HG03571 (cell line): ENCODE data around the gene CMYA5.
"Not testable (repeated sequence)": the region's sequence is repeated elsewhere in the genome, so short reads cannot be mapped to it uniquely, and the experiment has no call there.

Source experiments
- ATAC-seq: cut with Tn5 transposase; IDR thresholded peaks from one replicate; pipeline ENCODE4 v1.9.1; 2021; ENCODE audit not compliant: unreplicated experiment

CMYA5 gene

GRCh38 chr5:79746642-79747569 lies 57.3 kb downstream of the CMYA5 start:
- no peak for ATAC-seq

- no peak for ATAC-seq
These were observed 61.2 kb downstream of the CMYA5 start for GRCh38 chr5:79750611-79751510.

- no peak for ATAC-seq
These were observed 63.5 kb downstream of the CMYA5 start for GRCh38 chr5:79753092-79753491.

- no peak for ATAC-seq
These were observed 64.4 kb downstream of the CMYA5 start for GRCh38 chr5:79753877-79754645.

- ATAC-seq: no peak
These were observed 65.4 kb downstream of the CMYA5 start for GRCh38 chr5:79754865-79755555.

- ATAC-seq: no peak
These were observed 66.4 kb downstream of the CMYA5 start for GRCh38 chr5:79756076-79756475.

GRCh38 chr5:79759436-79759835 lies 69.8 kb downstream of the CMYA5 start:
- no peak for ATAC-seq

- no peak for ATAC-seq
These were observed 70.2 kb downstream of the CMYA5 start for GRCh38 chr5:79759848-79760247.

GRCh38 chr5:79762929-79763328 lies 73.3 kb downstream of the CMYA5 start:
- ATAC-seq: no peak

GRCh38 chr5:79764147-79764546 lies 74.5 kb downstream of the CMYA5 start:
- ATAC-seq: not testable (repeated sequence)

GRCh38 chr5:79771387-79771786 lies 81.8 kb downstream of the CMYA5 start:
- ATAC-seq: no peak

GRCh38 chr5:79772651-79773050 lies 83.0 kb downstream of the CMYA5 start:
- ATAC-seq: no peak

- no peak for ATAC-seq
These were observed 84.0 kb downstream of the CMYA5 start for GRCh38 chr5:79773612-79774011.

GRCh38 chr5:79774171-79774854 lies 84.7 kb downstream of the CMYA5 start:
- ATAC-seq: no peak

GRCh38 chr5:79774855-79775237 lies 85.2 kb downstream of the CMYA5 start:
- ATAC-seq: no peak

- ATAC-seq: not testable (repeated sequence)
These were observed 95.1 kb downstream of the CMYA5 start for GRCh38 chr5:79784741-79785140.

- ATAC-seq: no peak
These were observed 96.3 kb downstream of the CMYA5 start for GRCh38 chr5:79785983-79786382.

GRCh38 chr5:79787448-79787847 lies 97.8 kb downstream of the CMYA5 start:
- ATAC-seq: no peak

GRCh38 chr5:79791843-79792242 lies 102.2 kb downstream of the CMYA5 start:
- ATAC-seq: no peak

- no peak for ATAC-seq
These were observed 102.8 kb downstream of the CMYA5 start for GRCh38 chr5:79792463-79792862.
